ENCODE measurements around the gene ZDHHC14.

Gene ZDHHC14

GRCh38 chr6:157632821-157633220 lies 251.8 kb downstream of the ZDHHC14 start:
- DNase-seq: no peak

- DNase-seq: no peak
Observed at GRCh38 chr6:157634546-157634945, 253.6 kb downstream of the ZDHHC14 start.

- DNase-seq: no peak
Observed at GRCh38 chr6:157635388-157636244, 254.6 kb downstream of the ZDHHC14 start.

GRCh38 chr6:157637516-157637915 lies 256.5 kb downstream of the ZDHHC14 start:
- no peak for DNase-seq

GRCh38 chr6:157637941-157638662 lies 257.1 kb downstream of the ZDHHC14 start:
- no peak for DNase-seq

GRCh38 chr6:157638779-157639178 lies 257.8 kb downstream of the ZDHHC14 start:
- no peak for DNase-seq

- no peak for DNase-seq
Observed at GRCh38 chr6:157640746-157641451, 259.9 kb downstream of the ZDHHC14 start.

- no peak for DNase-seq
Observed at GRCh38 chr6:157641837-157642236, 260.8 kb downstream of the ZDHHC14 start.

GRCh38 chr6:157642736-157643135 lies 261.7 kb downstream of the ZDHHC14 start:
- DNase-seq: no peak

GRCh38 chr6:157644043-157644810 lies 263.2 kb downstream of the ZDHHC14 start:
- peak; percentile 32 for DNase-seq

GRCh38 chr6:157645201-157645795 lies 264.3 kb downstream of the ZDHHC14 start:
- DNase-seq: no peak

- DNase-seq: no peak
Observed at GRCh38 chr6:157646012-157646411, 265.0 kb downstream of the ZDHHC14 start.

- DNase-seq: no peak
Observed at GRCh38 chr6:157647261-157647915, 266.4 kb downstream of the ZDHHC14 start.

GRCh38 chr6:157648561-157648960 lies 267.6 kb downstream of the ZDHHC14 start:
- DNase-seq: no peak

- DNase-seq: peak; percentile 46
Observed at GRCh38 chr6:157649311-157650260, 268.6 kb downstream of the ZDHHC14 start.

- DNase-seq: no peak
Observed at GRCh38 chr6:157650261-157650640, 269.3 kb downstream of the ZDHHC14 start.

- DNase-seq: no peak
Observed at GRCh38 chr6:157650801-157651200, 269.8 kb downstream of the ZDHHC14 start.

- DNase-seq: no peak
Observed at GRCh38 chr6:157651731-157652490, 270.9 kb downstream of the ZDHHC14 start.

- DNase-seq: peak; percentile 72
Observed at GRCh38 chr6:157652601-157653363, 271.8 kb downstream of the ZDHHC14 start.
